GM18870 (cell line): Measurements from ENCODE around the gene GRB7.
"Not testable (repeated sequence)": the region's sequence is repeated elsewhere in the genome, so short reads cannot be mapped to it uniquely, and the experiment has no call there.

Experiments used
- ATAC-seq: cut with Tn5 transposase; IDR thresholded peaks from one replicate; pipeline ENCODE4 v1.9.1; 2021; ENCODE audit warnings: moderate library complexity; ENCODE audit not compliant: unreplicated experiment

Gene GRB7

GRCh38 chr17:39750131-39751015, 12.6 kb downstream of the GRB7 start:
- no peak for ATAC-seq

- no peak for ATAC-seq
These were observed 13.3 kb downstream of the GRB7 start for GRCh38 chr17:39751016-39751543.

- ATAC-seq, result no peak
These were observed 13.9 kb downstream of the GRB7 start for GRCh38 chr17:39751637-39752036.

- ATAC-seq, result no peak
These were observed 14.6 kb downstream of the GRB7 start for GRCh38 chr17:39752241-39752881.

GRCh38 chr17:39753514-39754160, 15.9 kb downstream of the GRB7 start:
- ATAC-seq, result peak; percentile 1

- peak; percentile 41 for ATAC-seq
These were observed 16.6 kb downstream of the GRB7 start for GRCh38 chr17:39754161-39754957.

- no peak for ATAC-seq
These were observed 17.3 kb downstream of the GRB7 start for GRCh38 chr17:39754958-39755553.

- no peak for ATAC-seq
These were observed 18.0 kb downstream of the GRB7 start for GRCh38 chr17:39755554-39756379.

GRCh38 chr17:39756380-39757079, 18.8 kb downstream of the GRB7 start:
- ATAC-seq, result no peak

- no peak for ATAC-seq
These were observed 19.5 kb downstream of the GRB7 start for GRCh38 chr17:39757176-39757662.

- no peak for ATAC-seq
These were observed 20.5 kb downstream of the GRB7 start for GRCh38 chr17:39757931-39758873.

- ATAC-seq, result no peak
These were observed 21.5 kb downstream of the GRB7 start for GRCh38 chr17:39759204-39759603.

GRCh38 chr17:39761861-39762496, 24.2 kb downstream of the GRB7 start:
- ATAC-seq, result no peak

- no peak for ATAC-seq
These were observed 25.5 kb downstream of the GRB7 start for GRCh38 chr17:39763051-39763820.

- ATAC-seq, result not testable (repeated sequence)
These were observed 26.4 kb downstream of the GRB7 start for GRCh38 chr17:39764171-39764570.

- ATAC-seq, result no peak
These were observed 27.4 kb downstream of the GRB7 start for GRCh38 chr17:39765175-39765574.
